GM19035 (cell line): ENCODE measurements around the gene BRK1.
"Not testable (repeated sequence)": the region's sequence is repeated elsewhere in the genome, so short reads cannot be mapped to it uniquely, and the experiment has no call there.

Experiments
- ATAC-seq: cut with Tn5 transposase; IDR thresholded peaks from one replicate; pipeline ENCODE4 v1.9.1; 2021; ENCODE audit not compliant: unreplicated experiment

The BRK1 gene

GRCh38 chr3:10176150-10176549 is 60.7 kb downstream of the BRK1 start:
- not testable (repeated sequence) for ATAC-seq
